ENCODE measurements around the gene DOC2A.

DNA sequence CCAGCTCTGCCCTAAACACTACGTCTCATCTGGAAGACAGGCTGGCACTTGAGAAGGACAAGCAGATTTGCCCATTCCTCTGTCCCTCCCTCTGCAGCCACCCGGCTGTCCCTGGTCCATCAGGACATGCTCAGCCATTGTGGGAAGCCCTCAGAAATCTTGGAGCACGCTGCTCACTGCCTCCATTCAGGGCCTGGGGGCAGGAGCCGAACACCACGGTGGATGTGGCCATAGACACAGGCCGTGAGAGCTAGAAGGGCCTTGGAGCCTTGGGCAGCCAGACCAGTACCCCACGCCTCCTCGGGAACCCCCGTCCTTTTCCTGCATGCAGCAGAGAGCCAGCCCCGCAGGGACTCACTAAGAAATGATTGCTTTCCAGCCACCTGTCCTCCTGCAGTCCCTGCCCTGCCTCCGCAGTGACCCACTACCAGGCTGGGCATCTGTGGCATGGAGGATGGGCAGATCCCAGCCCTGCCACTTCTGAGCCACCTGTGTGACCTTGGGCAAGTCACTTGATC lies 3.4 kb downstream of the DOC2A start:
- TF ChIP-seq, protein P1, sequence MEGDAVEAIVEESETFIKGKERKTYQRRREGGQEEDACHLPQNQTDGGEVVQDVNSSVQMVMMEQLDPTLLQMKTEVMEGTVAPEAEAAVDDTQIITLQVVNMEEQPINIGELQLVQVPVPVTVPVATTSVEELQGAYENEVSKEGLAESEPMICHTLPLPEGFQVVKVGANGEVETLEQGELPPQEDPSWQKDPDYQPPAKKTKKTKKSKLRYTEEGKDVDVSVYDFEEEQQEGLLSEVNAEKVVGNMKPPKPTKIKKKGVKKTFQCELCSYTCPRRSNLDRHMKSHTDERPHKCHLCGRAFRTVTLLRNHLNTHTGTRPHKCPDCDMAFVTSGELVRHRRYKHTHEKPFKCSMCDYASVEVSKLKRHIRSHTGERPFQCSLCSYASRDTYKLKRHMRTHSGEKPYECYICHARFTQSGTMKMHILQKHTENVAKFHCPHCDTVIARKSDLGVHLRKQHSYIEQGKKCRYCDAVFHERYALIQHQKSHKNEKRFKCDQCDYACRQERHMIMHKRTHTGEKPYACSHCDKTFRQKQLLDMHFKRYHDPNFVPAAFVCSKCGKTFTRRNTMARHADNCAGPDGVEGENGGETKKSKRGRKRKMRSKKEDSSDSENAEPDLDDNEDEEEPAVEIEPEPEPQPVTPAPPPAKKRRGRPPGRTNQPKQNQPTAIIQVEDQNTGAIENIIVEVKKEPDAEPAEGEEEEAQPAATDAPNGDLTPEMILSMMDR (IDR thresholded peaks at IDR 0.05) = no peak
- no peak; the same call in 1 of the 2 replicates for TF ChIP-seq POLR2AphosphoS5 (IDR thresholded peaks at IDR 0.05; ENCODE audit: low read depth, low read length)
- no peak for TF ChIP-seq TCF7L2 (IDR thresholded peaks at IDR 0.05; ENCODE audit: low read depth, low read length)
- TF ChIP-seq, protein P2, sequence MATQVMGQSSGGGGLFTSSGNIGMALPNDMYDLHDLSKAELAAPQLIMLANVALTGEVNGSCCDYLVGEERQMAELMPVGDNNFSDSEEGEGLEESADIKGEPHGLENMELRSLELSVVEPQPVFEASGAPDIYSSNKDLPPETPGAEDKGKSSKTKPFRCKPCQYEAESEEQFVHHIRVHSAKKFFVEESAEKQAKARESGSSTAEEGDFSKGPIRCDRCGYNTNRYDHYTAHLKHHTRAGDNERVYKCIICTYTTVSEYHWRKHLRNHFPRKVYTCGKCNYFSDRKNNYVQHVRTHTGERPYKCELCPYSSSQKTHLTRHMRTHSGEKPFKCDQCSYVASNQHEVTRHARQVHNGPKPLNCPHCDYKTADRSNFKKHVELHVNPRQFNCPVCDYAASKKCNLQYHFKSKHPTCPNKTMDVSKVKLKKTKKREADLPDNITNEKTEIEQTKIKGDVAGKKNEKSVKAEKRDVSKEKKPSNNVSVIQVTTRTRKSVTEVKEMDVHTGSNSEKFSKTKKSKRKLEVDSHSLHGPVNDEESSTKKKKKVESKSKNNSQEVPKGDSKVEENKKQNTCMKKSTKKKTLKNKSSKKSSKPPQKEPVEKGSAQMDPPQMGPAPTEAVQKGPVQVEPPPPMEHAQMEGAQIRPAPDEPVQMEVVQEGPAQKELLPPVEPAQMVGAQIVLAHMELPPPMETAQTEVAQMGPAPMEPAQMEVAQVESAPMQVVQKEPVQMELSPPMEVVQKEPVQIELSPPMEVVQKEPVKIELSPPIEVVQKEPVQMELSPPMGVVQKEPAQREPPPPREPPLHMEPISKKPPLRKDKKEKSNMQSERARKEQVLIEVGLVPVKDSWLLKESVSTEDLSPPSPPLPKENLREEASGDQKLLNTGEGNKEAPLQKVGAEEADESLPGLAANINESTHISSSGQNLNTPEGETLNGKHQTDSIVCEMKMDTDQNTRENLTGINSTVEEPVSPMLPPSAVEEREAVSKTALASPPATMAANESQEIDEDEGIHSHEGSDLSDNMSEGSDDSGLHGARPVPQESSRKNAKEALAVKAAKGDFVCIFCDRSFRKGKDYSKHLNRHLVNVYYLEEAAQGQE (IDR thresholded peaks at IDR 0.05; ENCODE audit: insufficient read depth in 1 of 2, low read depth in 2 of 2, low read length in 1 of 2) = no peak
- TF ChIP-seq SIN3A (IDR thresholded peaks at IDR 0.05; ENCODE audit: borderline replicate concordance, insufficient read depth, low read depth, low read length) = no peak
